KOPT-K1 (cell line): ENCODE measurements around the gene NPEPL1.
A peak's percentile ranks its signal among the peaks of the same experiment; 100 is the strongest.

ENCODE experiments used
- H3K27ac ChIP-seq: fragments of 200-600 bp; sonication (generic); 2 replicates; pipeline ENCODE4 v1.5.1; 2016; ENCODE audit warnings: antibody characterized with exemption, mild to moderate bottlenecking, low read depth, low read length; ENCODE audit not compliant: poor library complexity, severe bottlenecking
- H3K36me3 ChIP-seq: fragments of 200-600 bp; sonication (generic); 2 replicates; pipeline ENCODE4 v1.5.1; 2017; ENCODE audit warnings: antibody characterized with exemption, mild to moderate bottlenecking, low read length, moderate library complexity; ENCODE audit not compliant: insufficient read depth
- H3K9me3 ChIP-seq: fragments of 200-600 bp; sonication (generic); 2 replicates; pipeline ENCODE4 v1.5.1; 2017; ENCODE audit warnings: antibody characterized with exemption, low read length, mild to moderate bottlenecking; ENCODE audit not compliant: insufficient read depth, poor library complexity, severe bottlenecking

NPEPL1 gene

GRCh38 chr20:58651946-58652605 lies 40.5 kb upstream of the NPEPL1 start:
- Histone ChIP-seq H3K36me3 (peaks cover 25% of the 10 kb centered on the region), H3K27ac (peak overlapping the region; percentile 88), H3K9me3 (no peaks in the 10 kb centered on the region)

GRCh38 chr20:58652606-58653294 lies 39.9 kb upstream of the NPEPL1 start:
- no peaks in the 10 kb centered on the region for H3K9me3 ChIP-seq
- peaks cover 30% of the 10 kb centered on the region for H3K36me3 ChIP-seq
- H3K27ac ChIP-seq: peak overlapping the region; percentile 88

GRCh38 chr20:58654337-58654736 lies 38.3 kb upstream of the NPEPL1 start:
- Histone ChIP-seq H3K36me3 (peaks cover 34% of the 10 kb centered on the region), H3K27ac (no peak overlapping the region), H3K9me3 (no peaks in the 10 kb centered on the region)

- Histone ChIP-seq H3K36me3 (peaks cover 42% of the 10 kb centered on the region), H3K9me3 (no peaks in the 10 kb centered on the region), H3K27ac (no peak overlapping the region)
Measured at GRCh38 chr20:58655328-58656107, 37.1 kb upstream of the NPEPL1 start.

- no peaks in the 10 kb centered on the region for H3K9me3 ChIP-seq
- peaks cover 47% of the 10 kb centered on the region for H3K36me3 ChIP-seq
- H3K27ac ChIP-seq: no peak overlapping the region
Measured at GRCh38 chr20:58656831-58657230, 35.8 kb upstream of the NPEPL1 start.

GRCh38 chr20:58657262-58657661 lies 35.3 kb upstream of the NPEPL1 start:
- H3K9me3 ChIP-seq: no peaks in the 10 kb centered on the region
- H3K36me3 ChIP-seq: peaks cover 47% of the 10 kb centered on the region
- H3K27ac ChIP-seq: no peak overlapping the region

GRCh38 chr20:58657986-58658385 lies 34.6 kb upstream of the NPEPL1 start:
- H3K9me3 ChIP-seq: no peaks in the 10 kb centered on the region
- H3K36me3 ChIP-seq: peaks cover 49% of the 10 kb centered on the region
- H3K27ac ChIP-seq: no peak overlapping the region

GRCh38 chr20:58658760-58659159 lies 33.8 kb upstream of the NPEPL1 start:
- Histone ChIP-seq H3K36me3 (peaks cover 55% of the 10 kb centered on the region), H3K27ac (peak overlapping the region; percentile 27), H3K9me3 (no peaks in the 10 kb centered on the region)

GRCh38 chr20:58659841-58660240 lies 32.8 kb upstream of the NPEPL1 start:
- Histone ChIP-seq H3K36me3 (peaks cover 58% of the 10 kb centered on the region), H3K9me3 (no peaks in the 10 kb centered on the region), H3K27ac (peak overlapping the region; percentile 63)

- Histone ChIP-seq H3K27ac (peak overlapping the region; percentile 63), H3K36me3 (peaks cover 50% of the 10 kb centered on the region), H3K9me3 (no peaks in the 10 kb centered on the region)
Measured at GRCh38 chr20:58660855-58661597, 31.6 kb upstream of the NPEPL1 start.

- Histone ChIP-seq H3K9me3 (no peaks in the 10 kb centered on the region), H3K27ac (peak overlapping the region; percentile 63), H3K36me3 (peaks cover 49% of the 10 kb centered on the region)
Measured at GRCh38 chr20:58661598-58662473, 30.8 kb upstream of the NPEPL1 start.

- Histone ChIP-seq H3K9me3 (no peaks in the 10 kb centered on the region), H3K36me3 (peaks cover 61% of the 10 kb centered on the region), H3K27ac (no peak overlapping the region)
Measured at GRCh38 chr20:58664331-58664730, 28.3 kb upstream of the NPEPL1 start.

GRCh38 chr20:58664883-58665282 lies 27.7 kb upstream of the NPEPL1 start:
- no peaks in the 10 kb centered on the region for H3K9me3 ChIP-seq
- H3K36me3 ChIP-seq: peaks cover 65% of the 10 kb centered on the region

GRCh38 chr20:58665606-58666005 lies 27.0 kb upstream of the NPEPL1 start:
- Histone ChIP-seq H3K9me3 (no peaks in the 10 kb centered on the region), H3K36me3 (peaks cover 65% of the 10 kb centered on the region), H3K27ac (no peak overlapping the region)

More at GRCh38 chr20:58664883-58665282, 27.7 kb upstream of the NPEPL1 start:
- H3K27ac ChIP-seq: no peak overlapping the region
